ENCODE data around the gene MAPRE2.

The MAPRE2 gene

GRCh38 chr18:35027206-35027605 lies 14.0 kb upstream of the MAPRE2 start:
- Histone ChIP-seq H3K4me1 (ENCODE audit: control insufficient read depth, insufficient read depth, low read depth, low read length) (peaks cover 4% of the 10 kb centered on the region), H3K27me3 (ENCODE audit: control insufficient read depth in 1 of 2, insufficient read depth in 1 of 2, low read length in 2 of 2) (no peaks in the 10 kb centered on the region), H2AK5ac (ENCODE audit: low read length, severe bottlenecking) (no peak overlapping the region), H4K91ac (ENCODE audit: low read length) (no peak overlapping the region), H2BK5ac (ENCODE audit: low read depth, low read length, poor library complexity, severe bottlenecking) (no peak overlapping the region), H2BK120ac (ENCODE audit: low read depth, low read length) (no peak overlapping the region), H3K4me2 (ENCODE audit: low read length, poor library complexity, severe bottlenecking) (no peak overlapping the region), H3K4ac (ENCODE audit: low read depth in 1 of 2, low read length in 2 of 2) (no peak overlapping the region), H3K4me3 (ENCODE audit: insufficient read depth in 1 of 2, low read depth in 1 of 2, low read length in 2 of 2) (no peak overlapping the region), H3K18ac (ENCODE audit: low read depth in 1 of 2, low read length in 2 of 2) (no peak overlapping the region), H3K36me3 (ENCODE audit: control insufficient read depth in 1 of 2, insufficient read depth in 2 of 2, low read depth in 1 of 2, low read length in 2 of 2) (no peaks in the 10 kb centered on the region), H3K9me3 (ENCODE audit: control insufficient read depth, low read length) (no peaks in the 10 kb centered on the region), H3K9ac (ENCODE audit: low read length) (no peak overlapping the region), H3K79me1 (replicated peaks; ENCODE audit: low read length, poor library complexity, severe bottlenecking) (no peaks in the 10 kb centered on the region), H4K8ac (ENCODE audit: low read length) (no peak overlapping the region), H2BK15ac (ENCODE audit: low read depth, poor library complexity, severe bottlenecking) (peak overlapping the region; percentile 26), H2AFZ (ENCODE audit: low read depth, low read length) (no peak overlapping the region), H2BK12ac (ENCODE audit: low read length in 2 of 2) (no peak overlapping the region), H3K27ac (ENCODE audit: low read length, poor library complexity, severe bottlenecking) (no peak overlapping the region), H3K14ac (ENCODE audit: low read length in 2 of 2) (no peak overlapping the region), H3K23ac (ENCODE audit: low read length in 2 of 2) (no peak overlapping the region)
- 93% methylated on average over 1 of the region's 1 CpG for WGBS
- DNase-seq = no peak

- H3K9me3 ChIP-seq (ENCODE audit: control insufficient read depth, low read length) = no peaks in the 10 kb centered on the region
- DNase-seq = no peak
These were observed 12.7 kb upstream of the MAPRE2 start for GRCh38 chr18:35028536-35028935.

GRCh38 chr18:35029103-35029502 lies 12.1 kb upstream of the MAPRE2 start:
- Histone ChIP-seq H3K4ac (ENCODE audit: low read depth in 1 of 2, low read length in 2 of 2) (no peak overlapping the region), H2BK5ac (ENCODE audit: low read depth, low read length, poor library complexity, severe bottlenecking) (no peak overlapping the region), H3K27me3 (ENCODE audit: control insufficient read depth in 1 of 2, insufficient read depth in 1 of 2, low read length in 2 of 2) (no peaks in the 10 kb centered on the region), H3K4me1 (ENCODE audit: control insufficient read depth, insufficient read depth, low read depth, low read length) (peaks cover 4% of the 10 kb centered on the region), H3K4me3 (ENCODE audit: insufficient read depth in 1 of 2, low read depth in 1 of 2, low read length in 2 of 2) (peak overlapping the region in 1 of 2 experiments; percentile 38), H3K14ac (ENCODE audit: low read length in 2 of 2) (no peak overlapping the region), H3K4me2 (ENCODE audit: low read length, poor library complexity, severe bottlenecking) (no peak overlapping the region), H3K79me1 (replicated peaks; ENCODE audit: low read length, poor library complexity, severe bottlenecking) (no peaks in the 10 kb centered on the region), H3K36me3 (ENCODE audit: control insufficient read depth in 1 of 2, insufficient read depth in 2 of 2, low read depth in 1 of 2, low read length in 2 of 2) (no peaks in the 10 kb centered on the region), H3K23ac (ENCODE audit: low read length in 2 of 2) (no peak overlapping the region), H4K8ac (ENCODE audit: low read length) (peak overlapping the region; percentile 61), H4K91ac (ENCODE audit: low read length) (no peak overlapping the region), H2BK15ac (ENCODE audit: low read depth, poor library complexity, severe bottlenecking) (peak overlapping the region; percentile 26), H3K27ac (ENCODE audit: low read length, poor library complexity, severe bottlenecking) (peak overlapping the region; percentile 5), H2AK5ac (ENCODE audit: low read length, severe bottlenecking) (no peak overlapping the region), H2BK120ac (ENCODE audit: low read depth, low read length) (peak overlapping the region; percentile 38), H3K9me3 (ENCODE audit: control insufficient read depth, low read length) (no peaks in the 10 kb centered on the region), H2BK12ac (ENCODE audit: low read length in 2 of 2) (no peak overlapping the region), H2AFZ (ENCODE audit: low read depth, low read length) (no peak overlapping the region), H3K9ac (ENCODE audit: low read length) (peak overlapping the region; percentile 71), H3K18ac (ENCODE audit: low read depth in 1 of 2, low read length in 2 of 2) (peak overlapping the region in 1 of 2 experiments; percentile 28)
- peak; percentile 61 for DNase-seq
- WGBS = 13% methylated on average over 4 of the region's 4 CpGs

More at GRCh38 chr18:35028536-35028935, 12.7 kb upstream of the MAPRE2 start:
- 100% methylated on average over 1 of the region's 2 CpGs for WGBS
- H3K27me3 ChIP-seq (ENCODE audit: control insufficient read depth in 1 of 2, insufficient read depth in 1 of 2, low read length in 2 of 2) = no peaks in the 10 kb centered on the region
- no peak overlapping the region for H3K4me2 ChIP-seq (ENCODE audit: low read length, poor library complexity, severe bottlenecking)
- H4K8ac ChIP-seq (ENCODE audit: low read length) = no peak overlapping the region
- no peak overlapping the region for H3K4ac ChIP-seq (ENCODE audit: low read depth in 1 of 2, low read length in 2 of 2)
- H2BK12ac ChIP-seq (ENCODE audit: low read length in 2 of 2) = no peak overlapping the region
- no peak overlapping the region for H3K27ac ChIP-seq (ENCODE audit: low read length, poor library complexity, severe bottlenecking)
- H3K79me1 ChIP-seq (replicated peaks; ENCODE audit: low read length, poor library complexity, severe bottlenecking) = no peaks in the 10 kb centered on the region
- no peak overlapping the region for H2BK15ac ChIP-seq (ENCODE audit: low read depth, poor library complexity, severe bottlenecking)
- no peak overlapping the region for H2AFZ ChIP-seq (ENCODE audit: low read depth, low read length)
- H3K23ac ChIP-seq (ENCODE audit: low read length in 2 of 2) = no peak overlapping the region
- H3K4me1 ChIP-seq (ENCODE audit: control insufficient read depth, insufficient read depth, low read depth, low read length) = peaks cover 4% of the 10 kb centered on the region
- no peaks in the 10 kb centered on the region for H3K36me3 ChIP-seq (ENCODE audit: control insufficient read depth in 1 of 2, insufficient read depth in 2 of 2, low read depth in 1 of 2, low read length in 2 of 2)
- no peak overlapping the region for H2AK5ac ChIP-seq (ENCODE audit: low read length, severe bottlenecking)
- no peak overlapping the region for H2BK120ac ChIP-seq (ENCODE audit: low read depth, low read length)
- no peak overlapping the region for H2BK5ac ChIP-seq (ENCODE audit: low read depth, low read length, poor library complexity, severe bottlenecking)
- H4K91ac ChIP-seq (ENCODE audit: low read length) = no peak overlapping the region
- no peak overlapping the region for H3K14ac ChIP-seq (ENCODE audit: low read length in 2 of 2)
- H3K4me3 ChIP-seq (ENCODE audit: insufficient read depth in 1 of 2, low read depth in 1 of 2, low read length in 2 of 2) = peak overlapping the region in 1 of 2 experiments; percentile 38
- H3K18ac ChIP-seq (ENCODE audit: low read depth in 1 of 2, low read length in 2 of 2) = no peak overlapping the region
- H3K9ac ChIP-seq (ENCODE audit: low read length) = peak overlapping the region; percentile 71

- no peaks in the 10 kb centered on the region for H3K36me3 ChIP-seq (ENCODE audit: control insufficient read depth in 1 of 2, insufficient read depth in 2 of 2, low read depth in 1 of 2, low read length in 2 of 2)
- H3K4me3 ChIP-seq (ENCODE audit: insufficient read depth in 1 of 2, low read depth in 1 of 2, low read length in 2 of 2) = peak overlapping the region in 1 of 2 experiments; percentile 28
- H4K91ac ChIP-seq (ENCODE audit: low read length) = no peak overlapping the region
- peak; percentile 43 for DNase-seq
- H3K4me1 ChIP-seq (ENCODE audit: control insufficient read depth, insufficient read depth, low read depth, low read length) = peaks cover 4% of the 10 kb centered on the region
- no peaks in the 10 kb centered on the region for H3K9me3 ChIP-seq (ENCODE audit: control insufficient read depth, low read length)
- H3K4ac ChIP-seq (ENCODE audit: low read depth in 1 of 2, low read length in 2 of 2) = no peak overlapping the region
- no peak overlapping the region for H2AK5ac ChIP-seq (ENCODE audit: low read length, severe bottlenecking)
- H3K79me1 ChIP-seq (replicated peaks; ENCODE audit: low read length, poor library complexity, severe bottlenecking) = no peaks in the 10 kb centered on the region
- no peaks in the 10 kb centered on the region for H3K27me3 ChIP-seq (ENCODE audit: control insufficient read depth in 1 of 2, insufficient read depth in 1 of 2, low read length in 2 of 2)
- no peak overlapping the region for H3K23ac ChIP-seq (ENCODE audit: low read length in 2 of 2)
- no peak overlapping the region for H3K27ac ChIP-seq (ENCODE audit: low read length, poor library complexity, severe bottlenecking)
- H4K8ac ChIP-seq (ENCODE audit: low read length) = no peak overlapping the region
- 91% methylated on average over 3 of the region's 3 CpGs for WGBS
- H2BK5ac ChIP-seq (ENCODE audit: low read depth, low read length, poor library complexity, severe bottlenecking) = no peak overlapping the region
- H3K4me2 ChIP-seq (ENCODE audit: low read length, poor library complexity, severe bottlenecking) = no peak overlapping the region
- no peak overlapping the region for H3K18ac ChIP-seq (ENCODE audit: low read depth in 1 of 2, low read length in 2 of 2)
- no peak overlapping the region for H3K14ac ChIP-seq (ENCODE audit: low read length in 2 of 2)
- H2AFZ ChIP-seq (ENCODE audit: low read depth, low read length) = no peak overlapping the region
- no peak overlapping the region for H2BK15ac ChIP-seq (ENCODE audit: low read depth, poor library complexity, severe bottlenecking)
- H2BK12ac ChIP-seq (ENCODE audit: low read length in 2 of 2) = no peak overlapping the region
- H3K9ac ChIP-seq (ENCODE audit: low read length) = peak overlapping the region; percentile 71
- H2BK120ac ChIP-seq (ENCODE audit: low read depth, low read length) = no peak overlapping the region
These were observed 11.4 kb upstream of the MAPRE2 start for GRCh38 chr18:35029770-35030169.
